Fibroblast of lung (primary cell): ENCODE measurements around the gene TMPO. TPM values are rescaled to one million over a fixed set of nuclear protein-coding genes. Genes with fewer than 3 reads are reported as not detected.
"Not testable (repeated sequence)": the region's sequence is repeated elsewhere in the genome, so short reads cannot be mapped to it uniquely, and the experiment has no call there.

Experiments used
- DNase-seq, 2 donors: peaks; one replicate each; pipeline versions ENCODE4 v3.0.0 to v3.0.0-alpha.2; 2010; ENCODE audit warnings: low read depth in 2 of 2
- H2AFZ ChIP-seq: 2 replicates; pipeline ENCODE4 v1.5.1; 2012; ENCODE audit warnings: low read length, control low read depth, inconsistent platforms
- H3K27ac ChIP-seq: 2 replicates; pipeline ENCODE4 v1.5.1; 2011; ENCODE audit warnings: low read length, control low read depth; ENCODE audit not compliant: insufficient read depth
- H3K27me3 ChIP-seq: 2 replicates; pipeline ENCODE4 v1.5.1; 2011; ENCODE audit warnings: mild to moderate bottlenecking, low read length; ENCODE audit not compliant: control insufficient read depth, insufficient read depth
- H3K36me3 ChIP-seq: 2 replicates; pipeline ENCODE4 v1.5.1; 2011; ENCODE audit warnings: low read length; ENCODE audit not compliant: control insufficient read depth, insufficient read depth
- H3K4me1 ChIP-seq: 2 replicates; pipeline ENCODE4 v1.5.1; 2011; ENCODE audit warnings: low read length; ENCODE audit not compliant: control insufficient read depth, insufficient read depth; ENCODE audit errors: extremely low read depth
- H3K4me2 ChIP-seq: 2 replicates; pipeline ENCODE4 v1.5.1; 2011; ENCODE audit warnings: low read length, control low read depth; ENCODE audit not compliant: insufficient read depth; ENCODE audit errors: extremely low read depth
- H3K4me3 ChIP-seq, 4 experiments: fragments of 200-600 bp in 1 of 4; sonication (generic) in 1 of 4; replicated peaks in 1 of 4; 2 replicates each; pipeline ENCODE4 v1.5.1; 2011 to 2016; ENCODE audit warnings: low read length in 4 of 4, low read depth in 3 of 4, mild to moderate bottlenecking in 3 of 4, control low read depth in 2 of 4, inconsistent platforms in 1 of 4, mixed read lengths in 1 of 4; ENCODE audit not compliant: insufficient read depth in 1 of 4; ENCODE audit errors: control extremely low read depth in 1 of 4
- H3K79me2 ChIP-seq: 2 replicates; pipeline ENCODE4 v1.5.1; 2012; ENCODE audit warnings: mild to moderate bottlenecking, low read length, inconsistent platforms; ENCODE audit not compliant: control insufficient read depth, insufficient read depth
- H3K9ac ChIP-seq: 2 replicates; pipeline ENCODE4 v1.5.1; 2011; ENCODE audit warnings: mild to moderate bottlenecking, low read length, control low read depth; ENCODE audit not compliant: insufficient read depth
- H3K9me3 ChIP-seq: 2 replicates; pipeline ENCODE4 v1.5.1; 2012; ENCODE audit warnings: low read depth, low read length; ENCODE audit not compliant: control insufficient read depth, insufficient read depth
- H4K20me1 ChIP-seq: 2 replicates; pipeline ENCODE4 v1.5.1; 2011; ENCODE audit warnings: low read length; ENCODE audit not compliant: control insufficient read depth, insufficient read depth; ENCODE audit errors: extremely low read depth
- EZH2 ChIP-seq: IDR thresholded peaks from 2 replicates; pipeline ENCODE4 v1.5.1; 2012; ENCODE audit warnings: low read length, control low read depth, mild to moderate bottlenecking; ENCODE audit errors: missing control alignments
- polyA plus RNA-seq, 2 donors: library from polyadenylated mRNA; depleted of rRNA in 1 of 2; stranded (reverse) in 1 of 2; unstranded in 1 of 2; fragments of >200 nt; gene quantifications; 2 replicates each; pipeline ENCODE4 v1.2.1, GENCODE V29; 2011 to 2012; ENCODE audit warnings: missing spikeins in 1 of 2
- total RNA-seq: library from RNA; depleted of rRNA; stranded (reverse); fragments of >200 nt; gene quantifications from 2 replicates; pipeline ENCODE4 v1.2.1, GENCODE V29; 2014
- TF ChIP-seq, protein P1 (sequence below), 2 donors: IDR thresholded peaks in 1 of 2; conservative IDR thresholded peaks in 1 of 2; 1 replicate in 1 of 2; 2 replicates in 1 of 2; pipeline ENCODE4 v1.5.1; 2011 to 2012; ENCODE audit warnings: low read length in 2 of 2, control low read depth in 1 of 2, inconsistent platforms in 1 of 2, low read depth in 1 of 2, mild to moderate bottlenecking in 1 of 2

The TMPO gene
- total and polyA plus RNA-seq, 2 donors (not counting 1 experiment from before 2014, with no cell fraction given) = 37.7 to 42.1 TPM

- H3K4me2 ChIP-seq = no peak overlapping the region
- H3K79me2 ChIP-seq = no peaks in the 10 kb centered on the region
- H4K20me1 ChIP-seq = no peaks in the 10 kb centered on the region
- H3K4me1 ChIP-seq = no peaks in the 10 kb centered on the region
- no peak overlapping the region for H3K9ac ChIP-seq
- no peaks in the 10 kb centered on the region for H3K27me3 ChIP-seq
- TF ChIP-seq, protein P1, sequence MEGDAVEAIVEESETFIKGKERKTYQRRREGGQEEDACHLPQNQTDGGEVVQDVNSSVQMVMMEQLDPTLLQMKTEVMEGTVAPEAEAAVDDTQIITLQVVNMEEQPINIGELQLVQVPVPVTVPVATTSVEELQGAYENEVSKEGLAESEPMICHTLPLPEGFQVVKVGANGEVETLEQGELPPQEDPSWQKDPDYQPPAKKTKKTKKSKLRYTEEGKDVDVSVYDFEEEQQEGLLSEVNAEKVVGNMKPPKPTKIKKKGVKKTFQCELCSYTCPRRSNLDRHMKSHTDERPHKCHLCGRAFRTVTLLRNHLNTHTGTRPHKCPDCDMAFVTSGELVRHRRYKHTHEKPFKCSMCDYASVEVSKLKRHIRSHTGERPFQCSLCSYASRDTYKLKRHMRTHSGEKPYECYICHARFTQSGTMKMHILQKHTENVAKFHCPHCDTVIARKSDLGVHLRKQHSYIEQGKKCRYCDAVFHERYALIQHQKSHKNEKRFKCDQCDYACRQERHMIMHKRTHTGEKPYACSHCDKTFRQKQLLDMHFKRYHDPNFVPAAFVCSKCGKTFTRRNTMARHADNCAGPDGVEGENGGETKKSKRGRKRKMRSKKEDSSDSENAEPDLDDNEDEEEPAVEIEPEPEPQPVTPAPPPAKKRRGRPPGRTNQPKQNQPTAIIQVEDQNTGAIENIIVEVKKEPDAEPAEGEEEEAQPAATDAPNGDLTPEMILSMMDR (conservative IDR thresholded peaks at IDR 0.05 in 1 of 2, IDR thresholded peaks at IDR 0.05 in 1 of 2; ENCODE audit: low read depth in 1 of 2, low read length in 2 of 2) = no peak
- TF ChIP-seq EZH2 = no peak
- H3K4me3 ChIP-seq = no peak overlapping the region
- no peak for DNase-seq
- no peaks in the 10 kb centered on the region for H3K9me3 ChIP-seq
- H3K36me3 ChIP-seq = no peaks in the 10 kb centered on the region
- no peak overlapping the region for H3K27ac ChIP-seq
- no peak overlapping the region for H2AFZ ChIP-seq
Measured at GRCh38 chr12:98574110-98574509, 58.7 kb downstream of the TMPO start.

DNA sequence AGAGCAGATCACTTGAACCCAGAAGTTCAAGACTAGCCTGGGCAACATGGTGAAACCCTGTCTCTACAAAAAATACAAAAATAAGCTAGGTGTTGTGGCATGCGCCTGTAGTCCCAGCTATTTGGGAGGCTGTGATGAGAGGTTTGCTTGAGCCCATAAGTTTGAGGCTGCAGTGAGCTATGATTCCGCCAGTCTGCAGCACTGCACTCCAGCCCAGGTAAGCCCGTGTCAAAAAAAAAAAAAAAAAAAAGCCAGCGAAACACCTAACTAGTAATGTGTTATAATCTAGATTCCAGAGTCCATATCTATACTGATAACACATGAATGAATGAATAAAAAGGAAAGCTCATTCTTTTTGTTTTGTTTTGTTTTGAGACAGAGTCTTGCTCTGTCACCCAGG, 59.6 kb downstream of the TMPO start:
- H3K4me2 ChIP-seq = no peak overlapping the region
- H3K9me3 ChIP-seq = no peaks in the 10 kb centered on the region
- DNase-seq = no peak
- H3K4me3 ChIP-seq = no peak overlapping the region
- no peaks in the 10 kb centered on the region for H3K4me1 ChIP-seq
- H4K20me1 ChIP-seq = no peaks in the 10 kb centered on the region
- no peak for TF ChIP-seq EZH2
- TF ChIP-seq, protein P1 (conservative IDR thresholded peaks at IDR 0.05 in 1 of 2, IDR thresholded peaks at IDR 0.05 in 1 of 2; ENCODE audit: low read depth in 1 of 2, low read length in 2 of 2) = no peak
- H3K9ac ChIP-seq = no peak overlapping the region
- H3K27me3 ChIP-seq = no peaks in the 10 kb centered on the region
- no peaks in the 10 kb centered on the region for H3K36me3 ChIP-seq
- H2AFZ ChIP-seq = no peak overlapping the region
- H3K79me2 ChIP-seq = no peaks in the 10 kb centered on the region
- no peak overlapping the region for H3K27ac ChIP-seq

DNA sequence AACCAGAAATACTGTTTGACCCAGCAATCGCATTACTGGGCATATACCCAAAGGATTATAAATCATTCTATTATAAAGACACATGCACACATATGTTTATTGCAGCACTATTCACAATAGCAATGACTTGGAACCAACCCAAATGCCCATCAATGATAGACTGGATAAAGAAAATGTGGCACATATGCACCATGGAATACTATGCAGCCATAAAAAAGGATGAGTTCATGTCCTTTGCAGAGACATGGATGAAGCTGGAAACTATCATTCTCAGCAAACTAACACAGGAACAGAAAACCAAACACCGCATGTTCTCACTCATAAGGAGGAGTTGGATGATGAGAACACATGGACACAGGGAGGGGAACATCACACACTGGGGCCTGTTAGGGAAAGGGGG, 61.4 kb downstream of the TMPO start:
- H3K4me3 ChIP-seq, DNase-seq: not testable (repeated sequence)

More for the DNA sequence above, 61.4 kb downstream of the TMPO start:
- H3K27me3 ChIP-seq, H3K4me1 ChIP-seq, H3K27ac ChIP-seq, H3K9me3 ChIP-seq, H3K36me3 ChIP-seq, H3K9ac ChIP-seq, H3K79me2 ChIP-seq, H3K4me2 ChIP-seq, H2AFZ ChIP-seq, H4K20me1 ChIP-seq: not testable (repeated sequence)
